ENCODE data around the gene ABCB8. TPM values are rescaled to one million over a fixed set of nuclear protein-coding genes. Genes with fewer than 3 reads are reported as not detected.
A peak's percentile ranks its signal among the peaks of the same experiment; 100 is the strongest.

Gene ABCB8
- total and polyA plus RNA-seq, 9 of the 15 experiments (the other 6 are each of a cell fraction or from before 2014, with no cell fraction given), result 7.6 to 106 (median 36.3) TPM

GRCh38 chr7:151017953-151018420 lies 10.3 kb upstream of the ABCB8 start (continued):
- TF ChIP-seq, protein P1, sequence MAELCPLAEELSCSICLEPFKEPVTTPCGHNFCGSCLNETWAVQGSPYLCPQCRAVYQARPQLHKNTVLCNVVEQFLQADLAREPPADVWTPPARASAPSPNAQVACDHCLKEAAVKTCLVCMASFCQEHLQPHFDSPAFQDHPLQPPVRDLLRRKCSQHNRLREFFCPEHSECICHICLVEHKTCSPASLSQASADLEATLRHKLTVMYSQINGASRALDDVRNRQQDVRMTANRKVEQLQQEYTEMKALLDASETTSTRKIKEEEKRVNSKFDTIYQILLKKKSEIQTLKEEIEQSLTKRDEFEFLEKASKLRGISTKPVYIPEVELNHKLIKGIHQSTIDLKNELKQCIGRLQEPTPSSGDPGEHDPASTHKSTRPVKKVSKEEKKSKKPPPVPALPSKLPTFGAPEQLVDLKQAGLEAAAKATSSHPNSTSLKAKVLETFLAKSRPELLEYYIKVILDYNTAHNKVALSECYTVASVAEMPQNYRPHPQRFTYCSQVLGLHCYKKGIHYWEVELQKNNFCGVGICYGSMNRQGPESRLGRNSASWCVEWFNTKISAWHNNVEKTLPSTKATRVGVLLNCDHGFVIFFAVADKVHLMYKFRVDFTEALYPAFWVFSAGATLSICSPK (IDR thresholded peaks at IDR 0.05; ENCODE audit: borderline replicate concordance), result peak; percentile 92; the same call in 1 of the 2 replicates
- TF ChIP-seq ZNF584 (CRISPR knock-in tag; IDR thresholded peaks at IDR 0.05; ENCODE audit: low read depth) (no peak), ZNF699 (CRISPR knock-in tag; IDR thresholded peaks at IDR 0.05; ENCODE audit: insufficient replicate concordance) (no peak), TRIM24 (IDR thresholded peaks at IDR 0.05) (peak in 1 of 2 experiments; percentile 28; a peak in 1 of 4 replicates), ZNF707 (CRISPR knock-in tag; conservative IDR thresholded peaks at IDR 0.05) (no peak), SOX6 (IDR thresholded peaks at IDR 0.05) (0 out of 2 replicates have a peak, but pooled peaks have one; percentile 47), SMAD3 (CRISPR knock-in tag; conservative IDR thresholded peaks at IDR 0.05) (no peak; the same call in 1 of the 2 replicates), DNMT1 (IDR thresholded peaks at IDR 0.05) (peak; percentile 87; the same call in 1 of the 2 replicates), ZFX (CRISPR knock-in tag; IDR thresholded peaks at IDR 0.05) (0 out of 2 replicates have a peak, but pooled peaks have one; percentile 24), EGR1 (conservative IDR thresholded peaks at IDR 0.05) (peak; percentile 65), FUS (optimal IDR thresholded peaks at IDR 0.05; ENCODE audit: low read depth, low read length) (no peak), NFE2 (IDR thresholded peaks at IDR 0.05; ENCODE audit: low read depth) (no peak), KLF13 (tag; IDR thresholded peaks at IDR 0.05; ENCODE audit: borderline replicate concordance, low read depth) (no peak), ZNF24 (IDR thresholded peaks at IDR 0.05) (no peak; the same call in 1 of the 2 replicates), ZNF668 (CRISPR knock-in tag; IDR thresholded peaks at IDR 0.05) (no peak), MNT (conservative IDR thresholded peaks at IDR 0.05) (peak; percentile 58 to 82; a peak in 3 of 4 replicates)
- TF ChIP-seq, protein P2, sequence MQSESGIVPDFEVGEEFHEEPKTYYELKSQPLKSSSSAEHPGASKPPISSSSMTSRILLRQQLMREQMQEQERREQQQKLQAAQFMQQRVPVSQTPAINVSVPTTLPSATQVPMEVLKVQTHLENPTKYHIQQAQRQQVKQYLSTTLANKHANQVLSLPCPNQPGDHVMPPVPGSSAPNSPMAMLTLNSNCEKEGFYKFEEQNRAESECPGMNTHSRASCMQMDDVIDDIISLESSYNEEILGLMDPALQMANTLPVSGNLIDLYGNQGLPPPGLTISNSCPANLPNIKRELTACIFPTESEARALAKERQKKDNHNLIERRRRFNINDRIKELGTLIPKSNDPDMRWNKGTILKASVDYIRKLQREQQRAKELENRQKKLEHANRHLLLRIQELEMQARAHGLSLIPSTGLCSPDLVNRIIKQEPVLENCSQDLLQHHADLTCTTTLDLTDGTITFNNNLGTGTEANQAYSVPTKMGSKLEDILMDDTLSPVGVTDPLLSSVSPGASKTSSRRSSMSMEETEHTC (IDR thresholded peaks at IDR 0.05), result no peak
- TF ChIP-seq, protein P3, sequence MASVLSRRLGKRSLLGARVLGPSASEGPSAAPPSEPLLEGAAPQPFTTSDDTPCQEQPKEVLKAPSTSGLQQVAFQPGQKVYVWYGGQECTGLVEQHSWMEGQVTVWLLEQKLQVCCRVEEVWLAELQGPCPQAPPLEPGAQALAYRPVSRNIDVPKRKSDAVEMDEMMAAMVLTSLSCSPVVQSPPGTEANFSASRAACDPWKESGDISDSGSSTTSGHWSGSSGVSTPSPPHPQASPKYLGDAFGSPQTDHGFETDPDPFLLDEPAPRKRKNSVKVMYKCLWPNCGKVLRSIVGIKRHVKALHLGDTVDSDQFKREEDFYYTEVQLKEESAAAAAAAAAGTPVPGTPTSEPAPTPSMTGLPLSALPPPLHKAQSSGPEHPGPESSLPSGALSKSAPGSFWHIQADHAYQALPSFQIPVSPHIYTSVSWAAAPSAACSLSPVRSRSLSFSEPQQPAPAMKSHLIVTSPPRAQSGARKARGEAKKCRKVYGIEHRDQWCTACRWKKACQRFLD (CRISPR knock-in tag; IDR thresholded peaks at IDR 0.05), result no peak
- TF ChIP-seq, protein P4, sequence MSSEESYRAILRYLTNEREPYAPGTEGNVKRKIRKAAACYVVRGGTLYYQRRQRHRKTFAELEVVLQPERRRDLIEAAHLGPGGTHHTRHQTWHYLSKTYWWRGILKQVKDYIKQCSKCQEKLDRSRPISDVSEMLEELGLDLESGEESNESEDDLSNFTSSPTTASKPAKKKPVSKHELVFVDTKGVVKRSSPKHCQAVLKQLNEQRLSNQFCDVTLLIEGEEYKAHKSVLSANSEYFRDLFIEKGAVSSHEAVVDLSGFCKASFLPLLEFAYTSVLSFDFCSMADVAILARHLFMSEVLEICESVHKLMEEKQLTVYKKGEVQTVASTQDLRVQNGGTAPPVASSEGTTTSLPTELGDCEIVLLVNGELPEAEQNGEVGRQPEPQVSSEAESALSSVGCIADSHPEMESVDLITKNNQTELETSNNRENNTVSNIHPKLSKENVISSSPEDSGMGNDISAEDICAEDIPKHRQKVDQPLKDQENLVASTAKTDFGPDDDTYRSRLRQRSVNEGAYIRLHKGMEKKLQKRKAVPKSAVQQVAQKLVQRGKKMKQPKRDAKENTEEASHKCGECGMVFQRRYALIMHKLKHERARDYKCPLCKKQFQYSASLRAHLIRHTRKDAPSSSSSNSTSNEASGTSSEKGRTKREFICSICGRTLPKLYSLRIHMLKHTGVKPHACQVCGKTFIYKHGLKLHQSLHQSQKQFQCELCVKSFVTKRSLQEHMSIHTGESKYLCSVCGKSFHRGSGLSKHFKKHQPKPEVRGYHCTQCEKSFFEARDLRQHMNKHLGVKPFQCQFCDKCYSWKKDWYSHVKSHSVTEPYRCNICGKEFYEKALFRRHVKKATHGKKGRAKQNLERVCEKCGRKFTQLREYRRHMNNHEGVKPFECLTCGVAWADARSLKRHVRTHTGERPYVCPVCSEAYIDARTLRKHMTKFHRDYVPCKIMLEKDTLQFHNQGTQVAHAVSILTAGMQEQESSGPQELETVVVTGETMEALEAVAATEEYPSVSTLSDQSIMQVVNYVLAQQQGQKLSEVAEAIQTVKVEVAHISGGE (CRISPR knock-in tag; IDR thresholded peaks at IDR 0.05), result peak in 1 of 3 experiments; percentile 38; a peak in 1 of 6 replicates

Data from K562 (cell line).